HG03354 (cell line): ENCODE results near the gene ZDHHC19.
A peak's percentile ranks its signal among the peaks of the same experiment; 100 is the strongest.
"Not testable (repeated sequence)": the region's sequence is repeated elsewhere in the genome, so short reads cannot be mapped to it uniquely, and the experiment has no call there.

Experiments used
- ATAC-seq: cut with Tn5 transposase; IDR thresholded peaks from one replicate; pipeline ENCODE4 v1.9.1; 2021; ENCODE audit warnings: mild to moderate bottlenecking; ENCODE audit not compliant: unreplicated experiment, poor library complexity, severe bottlenecking

Gene ZDHHC19

DNA sequence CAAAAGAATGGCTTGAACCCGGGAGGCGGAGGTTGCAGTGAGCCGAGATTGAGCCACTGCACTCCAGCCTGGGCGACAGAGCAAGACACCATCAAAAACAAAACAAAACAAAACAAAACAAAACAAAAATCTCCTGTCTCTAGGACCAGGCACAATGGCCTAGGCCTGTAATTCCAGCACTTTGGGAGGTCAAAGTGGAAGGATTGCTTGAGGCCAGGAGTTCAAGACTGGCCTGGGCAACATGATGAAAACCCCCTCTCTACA is 27.1 kb downstream of the ZDHHC19 start:
- ATAC-seq, result not testable (repeated sequence)

GRCh38 chr3:196181127-196181546 is 30.1 kb downstream of the ZDHHC19 start:
- no peak for ATAC-seq

GRCh38 chr3:196180346-196180745 is 30.9 kb downstream of the ZDHHC19 start:
- no peak for ATAC-seq

GRCh38 chr3:196179380-196180308 is 31.6 kb downstream of the ZDHHC19 start:
- ATAC-seq, result peak; percentile 75

- no peak for ATAC-seq
Observed at GRCh38 chr3:196178993-196179379, 32.2 kb downstream of the ZDHHC19 start.

DNA sequence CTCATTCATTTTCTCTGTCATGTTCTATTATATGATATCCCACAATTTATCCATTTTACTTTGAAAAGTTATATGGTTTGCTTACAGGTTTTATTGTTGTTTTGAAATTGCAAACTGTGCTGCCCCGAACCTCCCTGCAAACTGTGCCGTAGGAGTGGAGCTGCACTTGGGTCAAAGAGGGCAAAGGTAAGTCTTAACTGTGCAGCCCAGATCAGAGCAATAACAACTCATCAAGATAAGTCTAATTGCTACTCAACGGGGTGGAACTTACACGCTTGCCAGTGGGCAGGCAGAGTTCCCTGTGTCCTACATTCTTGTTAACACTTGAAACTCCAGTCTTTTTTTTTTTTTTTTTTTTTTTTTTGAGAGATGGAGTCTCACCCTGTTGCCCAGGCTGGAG is 33.2 kb downstream of the ZDHHC19 start:
- ATAC-seq, result no peak

- ATAC-seq, result no peak
Observed at GRCh38 chr3:196177567-196177966, 33.6 kb downstream of the ZDHHC19 start.

DNA sequence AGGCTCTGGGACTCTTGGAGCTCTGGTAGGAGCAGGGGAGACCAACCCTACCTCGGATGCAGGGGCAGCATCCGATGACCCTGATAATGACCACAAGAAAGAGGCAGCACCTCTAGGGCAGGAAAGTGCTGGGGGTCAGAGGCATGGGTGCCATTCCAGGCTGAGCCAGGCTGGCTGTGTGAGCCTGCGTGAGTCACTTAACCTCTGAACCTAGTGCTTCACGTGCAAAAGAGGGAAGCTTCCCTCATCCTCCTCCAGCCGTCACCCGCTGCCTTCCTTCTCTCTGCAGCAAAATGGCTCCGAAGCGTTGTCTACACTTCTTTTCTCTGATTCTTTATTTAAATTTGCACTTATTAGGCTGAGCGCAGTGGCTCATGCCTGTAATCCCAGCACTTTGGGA is 35.5 kb downstream of the ZDHHC19 start:
- no peak for ATAC-seq

DNA sequence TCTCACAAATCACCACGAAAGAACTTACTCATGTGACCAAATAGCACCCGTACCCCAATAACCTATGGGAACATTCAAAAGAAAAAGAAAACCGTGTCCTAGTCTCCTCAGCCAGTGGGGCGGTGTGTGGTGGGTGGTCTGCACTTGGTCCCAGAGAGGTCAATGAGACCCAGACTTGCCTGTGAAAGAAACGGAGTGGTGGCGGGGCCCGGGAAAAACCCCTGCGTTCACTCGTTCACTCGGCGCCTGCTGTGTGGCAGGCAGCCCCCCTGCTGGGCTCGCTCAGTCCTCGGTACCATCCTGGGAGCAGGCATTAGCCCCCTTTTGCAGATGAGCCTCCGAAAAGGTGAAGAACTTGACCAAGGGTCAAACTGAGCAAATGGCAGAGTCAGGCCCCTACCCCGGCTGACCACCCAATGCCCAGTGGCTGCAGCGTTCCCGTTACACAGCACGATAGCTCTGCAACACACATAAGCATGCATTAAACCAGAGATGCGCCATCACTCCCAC is 36.0 kb downstream of the ZDHHC19 start:
- no peak for ATAC-seq

- ATAC-seq, result no peak
Observed at GRCh38 chr3:196174652-196175051, 36.5 kb downstream of the ZDHHC19 start.

- not testable (repeated sequence) for ATAC-seq
Observed at GRCh38 chr3:196170296-196170695, 40.9 kb downstream of the ZDHHC19 start.

- ATAC-seq, result no peak
Observed at GRCh38 chr3:196169836-196170240, 41.4 kb downstream of the ZDHHC19 start.

DNA sequence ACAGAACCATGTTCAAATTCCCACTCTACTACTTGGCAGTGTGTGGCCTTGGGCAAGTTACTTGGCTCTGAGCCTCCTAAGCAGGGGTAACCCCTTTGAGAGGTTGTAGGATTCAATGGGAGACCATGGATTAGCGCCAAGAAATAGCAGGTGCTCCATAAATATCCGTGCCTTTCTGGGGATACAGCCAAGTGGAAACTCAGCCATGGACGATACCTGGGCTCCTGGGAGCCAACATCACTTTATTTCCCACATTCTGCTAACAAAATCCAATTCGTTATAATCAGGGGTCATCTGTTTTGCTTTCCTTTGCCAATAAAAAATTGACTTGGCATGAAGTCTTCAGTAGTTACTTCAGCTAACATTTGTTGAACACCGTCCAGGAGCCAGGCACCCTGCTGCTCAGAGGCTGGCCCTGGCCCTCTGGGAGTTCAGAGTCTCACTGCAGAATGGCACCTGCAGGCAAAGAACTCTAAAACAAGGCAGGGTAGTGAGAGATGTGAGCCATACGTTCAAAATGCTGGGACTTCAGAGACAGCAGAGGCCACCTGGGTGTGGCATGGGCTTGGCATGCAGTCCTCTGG is 42.3 kb downstream of the ZDHHC19 start:
- no peak for ATAC-seq

DNA sequence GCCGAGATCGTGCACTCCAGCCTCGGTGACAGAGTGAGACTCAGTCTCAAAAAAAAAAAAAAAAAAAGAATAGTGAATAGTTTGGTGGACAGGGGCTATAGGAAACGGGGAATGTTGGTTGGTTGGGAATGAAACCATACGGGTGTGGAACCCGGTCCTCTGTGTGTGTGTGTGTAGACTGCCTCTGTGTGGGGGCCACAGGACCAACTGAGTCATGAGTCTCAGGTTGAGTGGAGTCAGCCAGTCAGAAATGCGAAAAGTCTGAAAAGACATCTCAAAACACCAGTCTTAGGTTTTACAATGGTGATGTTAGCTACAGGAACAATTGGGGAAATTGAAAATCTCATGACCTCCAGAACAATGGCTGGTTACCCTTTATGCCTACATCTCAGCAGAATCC is 44.5 kb downstream of the ZDHHC19 start:
- ATAC-seq, result no peak

DNA sequence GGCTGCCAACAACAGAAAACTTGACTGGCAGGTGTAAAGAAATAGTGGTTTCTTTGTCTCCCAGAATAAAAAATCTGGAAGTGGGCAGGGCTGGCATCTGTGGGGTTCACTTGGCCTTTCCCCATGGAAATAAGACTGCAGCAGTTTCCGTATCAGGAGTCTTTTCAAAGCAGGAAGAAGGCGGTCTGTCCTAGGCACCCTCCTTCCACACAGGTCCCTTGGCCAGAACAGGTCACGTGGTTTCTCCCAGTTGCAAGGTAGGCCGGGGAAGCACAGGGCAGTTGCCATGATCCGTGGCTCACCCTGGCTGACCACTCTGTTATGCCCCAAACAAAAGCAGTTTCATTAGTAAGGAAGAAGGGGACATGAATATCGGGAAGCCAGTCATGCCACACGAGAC is 45.4 kb downstream of the ZDHHC19 start:
- ATAC-seq, result no peak

DNA sequence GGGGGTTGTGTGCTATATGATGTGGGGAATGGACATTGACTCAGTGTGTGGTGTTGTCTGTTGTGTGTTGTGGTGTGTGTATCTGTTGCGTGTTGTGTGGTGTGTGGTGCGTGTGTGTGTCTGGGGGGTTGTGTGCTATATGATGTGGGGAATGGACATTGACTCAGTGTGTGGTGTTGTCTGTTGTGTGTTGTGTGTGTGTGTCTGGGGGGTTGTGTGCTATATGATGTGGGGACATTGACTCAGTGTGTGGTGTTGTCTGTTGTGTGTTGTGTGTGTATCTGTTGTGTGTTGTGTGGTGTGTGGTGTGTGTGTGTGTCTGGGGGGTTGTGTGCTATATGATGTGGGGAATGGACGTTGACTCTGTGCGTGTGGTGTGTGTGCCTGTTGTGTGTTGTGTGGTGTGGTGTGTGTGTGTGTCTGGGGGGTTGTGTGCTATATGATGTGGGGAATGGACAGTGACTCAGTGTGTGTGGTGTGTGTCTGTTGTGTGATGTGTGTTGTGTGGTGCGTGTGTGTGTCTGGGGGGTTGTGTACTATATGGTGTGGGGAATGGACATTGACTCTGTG is 46.1 kb downstream of the ZDHHC19 start:
- not testable (repeated sequence) for ATAC-seq

GRCh38 chr3:196164576-196164975 is 46.6 kb downstream of the ZDHHC19 start:
- ATAC-seq, result no peak

DNA sequence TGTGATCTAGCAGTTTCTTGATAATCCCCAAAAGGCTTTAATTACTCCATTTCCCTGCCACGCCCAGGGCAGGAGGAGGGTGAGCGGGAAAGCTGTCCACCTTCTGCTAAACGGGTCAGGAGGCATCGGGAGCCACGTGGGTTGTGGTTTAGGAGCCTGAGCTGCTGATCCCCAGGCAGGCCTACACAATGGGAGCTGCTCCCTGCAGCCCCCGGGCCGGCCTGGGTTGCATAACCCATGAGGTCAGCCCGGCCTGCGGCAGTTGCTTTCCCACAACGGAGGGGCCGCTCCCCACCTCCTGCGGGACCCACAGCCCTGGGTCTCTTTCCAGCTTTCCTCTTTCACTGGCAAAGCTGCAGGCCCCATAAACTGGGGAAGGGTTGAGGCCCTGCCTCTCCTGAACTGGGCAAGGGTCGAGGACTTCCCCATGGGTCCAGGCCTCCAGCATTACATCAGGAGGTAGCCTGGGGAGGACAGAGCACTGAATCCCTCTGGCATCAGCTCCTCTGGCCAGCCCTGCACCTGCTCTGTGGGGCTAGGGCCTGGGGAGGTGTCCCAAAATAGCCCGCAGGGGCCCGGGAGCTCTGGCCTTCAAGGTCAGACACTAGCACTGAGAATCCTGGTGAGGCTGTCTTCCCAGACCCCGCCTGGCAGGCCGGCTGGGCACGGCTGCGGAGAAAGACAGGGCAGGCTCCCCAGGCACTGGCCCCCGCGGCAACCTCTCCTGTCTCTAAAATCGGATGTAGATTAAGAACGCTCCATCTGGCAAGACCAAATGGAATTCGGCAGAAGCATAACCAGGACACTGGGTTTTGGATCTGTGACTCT is 47.3 kb downstream of the ZDHHC19 start:
- ATAC-seq, result no peak

GRCh38 chr3:196163212-196163611 is 48.0 kb downstream of the ZDHHC19 start:
- no peak for ATAC-seq

DNA sequence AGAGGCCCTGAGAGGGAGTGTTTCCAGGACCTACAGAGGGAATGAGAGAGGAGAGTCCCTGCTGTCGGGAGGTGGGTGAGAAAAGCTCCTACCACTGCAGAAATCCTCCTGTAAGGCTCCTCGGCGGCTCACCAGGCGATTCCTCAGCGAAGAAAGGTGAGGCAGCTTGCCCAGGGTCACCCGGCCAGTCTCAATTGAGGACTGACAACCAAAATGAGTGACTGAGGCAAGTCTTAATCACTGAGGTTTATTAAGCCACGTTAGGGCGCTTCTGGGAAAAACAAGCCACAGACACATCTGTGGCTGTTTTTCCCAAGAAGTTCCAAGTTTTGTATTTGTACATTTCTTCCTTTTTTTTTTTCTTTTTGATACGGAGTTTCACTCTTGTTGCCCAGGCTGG is 48.5 kb downstream of the ZDHHC19 start:
- no peak for ATAC-seq
